A673 (cell line): ENCODE results near the gene KATNB1.

Source experiments
- EZH2 ChIP-seq: fragments of 200-600 bp; sonication (generic); IDR thresholded peaks from 2 replicates; pipeline ENCODE4 v1.6.1; 2017; ENCODE audit warnings: borderline replicate concordance, low read depth, mild to moderate bottlenecking, mixed read lengths, antibody characterized with exemption, low read length; ENCODE audit not compliant: poor library complexity, severe bottlenecking
- TF ChIP-seq, protein P1 (sequence below): fragments of 300-800, 200-600 bp; sonication (generic); conservative IDR thresholded peaks from 2 replicates; pipeline ENCODE4 v1.5.1; 2017; ENCODE audit warnings: low read depth, mild to moderate bottlenecking, antibody characterized with exemption, low read length, moderate library complexity, mixed read lengths

DNA sequence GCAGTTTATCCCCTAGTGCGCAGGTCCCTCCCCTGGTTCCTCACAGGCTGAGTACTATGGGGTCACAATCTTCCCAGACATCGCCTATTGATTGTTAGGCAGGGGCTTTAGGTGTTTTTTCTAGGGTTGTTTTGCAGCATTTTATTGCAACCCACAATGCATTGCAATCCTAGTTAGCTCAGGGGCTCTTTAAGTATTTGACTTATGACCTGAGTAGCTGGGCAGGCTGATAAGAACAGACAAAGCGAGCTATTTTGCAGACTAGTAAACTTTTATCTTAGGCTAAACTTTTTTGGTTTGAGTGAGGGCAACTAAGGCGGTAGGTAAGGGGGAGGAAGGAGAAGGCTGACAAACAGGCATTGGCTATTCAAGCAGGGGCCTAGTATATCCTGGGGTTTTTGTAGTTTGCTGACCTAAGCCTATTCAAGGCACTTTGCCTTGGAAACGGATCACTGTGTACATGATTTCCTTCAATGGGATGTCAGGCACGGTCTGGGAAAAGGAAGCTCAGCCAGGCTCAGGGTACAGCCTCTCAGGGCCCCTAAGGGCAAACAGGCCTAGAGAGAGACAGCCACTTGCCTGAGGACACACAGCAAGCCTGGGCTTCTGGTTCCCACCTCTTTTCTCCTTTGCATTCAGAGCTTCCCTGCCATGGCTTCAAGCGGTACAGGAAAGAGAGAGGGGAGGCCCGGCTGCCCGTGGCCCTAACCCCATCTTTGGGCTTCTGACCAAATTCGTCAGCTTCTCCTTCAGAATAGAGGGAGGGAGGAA lies 34.6 kb upstream of the KATNB1 start:
- TF ChIP-seq, protein P1, sequence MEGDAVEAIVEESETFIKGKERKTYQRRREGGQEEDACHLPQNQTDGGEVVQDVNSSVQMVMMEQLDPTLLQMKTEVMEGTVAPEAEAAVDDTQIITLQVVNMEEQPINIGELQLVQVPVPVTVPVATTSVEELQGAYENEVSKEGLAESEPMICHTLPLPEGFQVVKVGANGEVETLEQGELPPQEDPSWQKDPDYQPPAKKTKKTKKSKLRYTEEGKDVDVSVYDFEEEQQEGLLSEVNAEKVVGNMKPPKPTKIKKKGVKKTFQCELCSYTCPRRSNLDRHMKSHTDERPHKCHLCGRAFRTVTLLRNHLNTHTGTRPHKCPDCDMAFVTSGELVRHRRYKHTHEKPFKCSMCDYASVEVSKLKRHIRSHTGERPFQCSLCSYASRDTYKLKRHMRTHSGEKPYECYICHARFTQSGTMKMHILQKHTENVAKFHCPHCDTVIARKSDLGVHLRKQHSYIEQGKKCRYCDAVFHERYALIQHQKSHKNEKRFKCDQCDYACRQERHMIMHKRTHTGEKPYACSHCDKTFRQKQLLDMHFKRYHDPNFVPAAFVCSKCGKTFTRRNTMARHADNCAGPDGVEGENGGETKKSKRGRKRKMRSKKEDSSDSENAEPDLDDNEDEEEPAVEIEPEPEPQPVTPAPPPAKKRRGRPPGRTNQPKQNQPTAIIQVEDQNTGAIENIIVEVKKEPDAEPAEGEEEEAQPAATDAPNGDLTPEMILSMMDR = no peak
- TF ChIP-seq EZH2 = no peak
